ENCODE data around the gene ZNF385D. TPM values are rescaled to one million over a fixed set of nuclear protein-coding genes. Genes with fewer than 3 reads are reported as not detected.

ZNF385D gene
- total RNA-seq, 1 donor from 2014 or later: 0.43 TPM

DNA sequence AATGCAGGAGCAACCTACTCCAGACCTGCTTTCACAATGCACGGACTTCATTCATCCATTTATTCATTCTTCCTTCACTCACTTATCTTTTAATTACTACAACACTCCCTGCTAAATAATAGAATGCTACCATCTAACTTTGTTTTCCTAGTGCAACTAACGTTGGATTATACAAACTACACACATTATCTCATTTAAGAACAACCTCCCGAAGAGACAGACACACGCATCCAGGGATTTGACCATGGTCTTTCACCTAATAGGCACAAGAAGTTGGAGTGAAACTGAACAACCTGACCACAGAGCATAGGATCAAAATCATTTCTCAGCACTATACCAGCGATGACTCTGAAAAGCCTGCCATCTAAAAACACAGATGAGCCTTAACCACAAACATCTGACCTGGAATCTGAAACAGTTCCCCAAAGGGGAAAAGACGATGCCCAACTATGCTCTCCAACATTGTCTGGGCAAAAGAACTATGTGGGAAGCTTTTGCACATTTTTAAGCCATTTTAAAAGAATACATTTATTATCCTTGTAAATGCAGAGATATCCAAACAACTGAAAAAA, 21.0 kb downstream of the ZNF385D start:
- no peak overlapping the region for H3K4me3 Mint-ChIP-seq (ENCODE audit: unreplicated experiment)
- H3K36me3 Mint-ChIP-seq (ENCODE audit: unreplicated experiment): no peaks in the 10 kb centered on the region
- peaks cover 12% of the 10 kb centered on the region for H3K4me1 Mint-ChIP-seq (ENCODE audit: unreplicated experiment)
- no peak for TF ChIP-seq CTCF (IDR thresholded peaks at IDR 0.05)
- peaks cover 7% of the 10 kb centered on the region for H3K9me3 Mint-ChIP-seq (ENCODE audit: unreplicated experiment)
- H3K27me3 Mint-ChIP-seq (ENCODE audit: unreplicated experiment): peaks cover 5% of the 10 kb centered on the region
- no peak for DNase-seq (ENCODE audit: extremely low spot score, unreplicated experiment)
- H3K27ac Mint-ChIP-seq (ENCODE audit: unreplicated experiment): no peak overlapping the region

DNA sequence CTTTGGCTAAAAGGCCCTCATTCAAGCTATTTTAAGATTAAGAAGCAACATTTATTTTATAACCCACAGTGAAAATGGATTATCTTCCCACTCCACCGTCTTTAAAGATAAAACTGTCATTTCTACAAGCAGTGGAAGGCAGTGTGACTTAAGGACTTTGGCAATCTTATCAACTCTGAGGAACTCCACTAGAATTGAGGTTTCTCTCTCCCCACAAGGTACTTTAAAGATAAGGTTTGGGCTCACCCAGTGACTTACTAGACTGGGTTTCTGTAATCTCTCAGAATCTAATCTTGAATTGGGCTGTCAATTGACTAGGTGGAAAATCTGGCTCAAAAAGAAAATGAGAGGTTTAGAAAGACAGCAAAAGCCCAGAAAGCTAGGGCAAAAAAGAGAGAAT, 21.7 kb downstream of the ZNF385D start:
- H3K4me3 Mint-ChIP-seq (ENCODE audit: unreplicated experiment): no peak overlapping the region
- peaks cover 12% of the 10 kb centered on the region for H3K4me1 Mint-ChIP-seq (ENCODE audit: unreplicated experiment)
- H3K9me3 Mint-ChIP-seq (ENCODE audit: unreplicated experiment): peaks cover 7% of the 10 kb centered on the region
- H3K27me3 Mint-ChIP-seq (ENCODE audit: unreplicated experiment): peaks cover 4% of the 10 kb centered on the region
- H3K27ac Mint-ChIP-seq (ENCODE audit: unreplicated experiment): no peak overlapping the region
- no peak for DNase-seq (ENCODE audit: extremely low spot score, unreplicated experiment)
- no peak for TF ChIP-seq CTCF (IDR thresholded peaks at IDR 0.05)
- no peaks in the 10 kb centered on the region for H3K36me3 Mint-ChIP-seq (ENCODE audit: unreplicated experiment)

GRCh38 chr3:21722768-21723167, 28.2 kb downstream of the ZNF385D start:
- peaks cover 7% of the 10 kb centered on the region for H3K9me3 Mint-ChIP-seq (ENCODE audit: unreplicated experiment)

GRCh38 chr3:21722301-21722700, 28.7 kb downstream of the ZNF385D start:
- no peaks in the 10 kb centered on the region for H3K4me1 Mint-ChIP-seq (ENCODE audit: unreplicated experiment)

More at GRCh38 chr3:21722768-21723167, 28.2 kb downstream of the ZNF385D start:
- no peak overlapping the region for H3K4me3 Mint-ChIP-seq (ENCODE audit: unreplicated experiment)
- no peaks in the 10 kb centered on the region for H3K4me1 Mint-ChIP-seq (ENCODE audit: unreplicated experiment)
- H3K36me3 Mint-ChIP-seq (ENCODE audit: unreplicated experiment): no peaks in the 10 kb centered on the region
- no peak for TF ChIP-seq CTCF (IDR thresholded peaks at IDR 0.05)
- peaks cover 3% of the 10 kb centered on the region for H3K27me3 Mint-ChIP-seq (ENCODE audit: unreplicated experiment)
- no peak for DNase-seq (ENCODE audit: extremely low spot score, unreplicated experiment)
- no peak overlapping the region for H3K27ac Mint-ChIP-seq (ENCODE audit: unreplicated experiment)

More at GRCh38 chr3:21722301-21722700, 28.7 kb downstream of the ZNF385D start:
- Mint-ChIP-seq H3K27me3 (ENCODE audit: unreplicated experiment) (peaks cover 3% of the 10 kb centered on the region), H3K4me3 (ENCODE audit: unreplicated experiment) (no peak overlapping the region), H3K27ac (ENCODE audit: unreplicated experiment) (no peak overlapping the region), H3K9me3 (ENCODE audit: unreplicated experiment) (peaks cover 7% of the 10 kb centered on the region), H3K36me3 (ENCODE audit: unreplicated experiment) (no peaks in the 10 kb centered on the region)
- no peak for DNase-seq (ENCODE audit: extremely low spot score, unreplicated experiment)
- TF ChIP-seq CTCF (IDR thresholded peaks at IDR 0.05): no peak

Data from osteocyte (in vitro differentiated cells).